Measurements from ENCODE around the gene EPHB6.

Gene EPHB6

DNA sequence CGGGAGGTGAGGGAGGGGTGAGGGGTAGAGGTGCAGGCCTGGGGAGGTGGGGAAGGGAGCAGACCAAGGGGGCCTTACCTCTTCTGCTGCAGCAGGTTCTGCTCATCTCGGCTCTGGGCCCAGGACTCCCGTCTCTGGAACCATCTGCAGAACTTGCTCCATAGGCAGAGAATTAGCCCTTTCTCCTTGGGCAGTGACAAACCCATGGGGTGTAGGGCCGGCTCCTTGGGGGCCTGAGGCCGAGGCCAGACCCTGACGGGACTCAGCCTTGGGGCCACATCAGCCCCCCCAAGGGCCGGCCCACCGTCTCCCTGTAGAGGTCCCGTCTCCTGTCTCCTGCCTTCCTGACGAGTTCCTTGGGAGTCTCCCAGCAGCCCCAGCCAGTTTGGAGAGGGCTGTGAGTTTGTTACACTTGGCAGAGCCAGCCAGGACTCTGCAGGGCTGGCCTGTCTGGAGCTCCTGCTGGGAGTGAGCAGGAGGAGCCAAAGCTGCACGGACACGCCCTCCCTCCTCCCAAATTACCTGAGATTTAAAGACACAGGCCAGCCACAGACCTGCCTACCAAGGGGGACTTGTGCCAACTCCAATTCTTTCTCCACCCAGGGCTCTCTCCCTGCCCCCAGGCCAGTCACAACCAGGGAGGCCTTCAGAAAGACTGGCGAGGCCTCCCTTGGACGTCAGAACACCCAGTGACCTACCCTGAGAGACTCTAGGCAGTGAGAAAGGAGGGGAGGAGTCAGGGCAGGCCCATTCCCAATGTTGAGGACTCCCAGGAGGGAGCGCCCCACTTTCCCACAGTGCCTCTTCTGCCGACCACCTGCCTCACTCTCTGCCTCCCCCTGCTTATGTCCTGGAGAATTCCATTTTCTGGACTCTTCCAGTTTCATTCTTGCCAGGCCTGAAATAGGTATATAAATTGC is 30.7 kb downstream of the EPHB6 start, which contains the start of gene TRPV6:
TRPV6 (minus strand) TSS at position 435 of the 920 bp plus-strand sequence.
- Histone ChIP-seq H3K36me3 (no peaks in the 10 kb centered on the region), H3K9me3 (no peaks in the 10 kb centered on the region), H3K4me1 (no peaks in the 10 kb centered on the region), H3K27me3 (no peaks in the 10 kb centered on the region), H3K4me3 (ENCODE audit: low read depth, low read length) (no peak within 1 kb of the TSS)
- TF ChIP-seq, protein P1, sequence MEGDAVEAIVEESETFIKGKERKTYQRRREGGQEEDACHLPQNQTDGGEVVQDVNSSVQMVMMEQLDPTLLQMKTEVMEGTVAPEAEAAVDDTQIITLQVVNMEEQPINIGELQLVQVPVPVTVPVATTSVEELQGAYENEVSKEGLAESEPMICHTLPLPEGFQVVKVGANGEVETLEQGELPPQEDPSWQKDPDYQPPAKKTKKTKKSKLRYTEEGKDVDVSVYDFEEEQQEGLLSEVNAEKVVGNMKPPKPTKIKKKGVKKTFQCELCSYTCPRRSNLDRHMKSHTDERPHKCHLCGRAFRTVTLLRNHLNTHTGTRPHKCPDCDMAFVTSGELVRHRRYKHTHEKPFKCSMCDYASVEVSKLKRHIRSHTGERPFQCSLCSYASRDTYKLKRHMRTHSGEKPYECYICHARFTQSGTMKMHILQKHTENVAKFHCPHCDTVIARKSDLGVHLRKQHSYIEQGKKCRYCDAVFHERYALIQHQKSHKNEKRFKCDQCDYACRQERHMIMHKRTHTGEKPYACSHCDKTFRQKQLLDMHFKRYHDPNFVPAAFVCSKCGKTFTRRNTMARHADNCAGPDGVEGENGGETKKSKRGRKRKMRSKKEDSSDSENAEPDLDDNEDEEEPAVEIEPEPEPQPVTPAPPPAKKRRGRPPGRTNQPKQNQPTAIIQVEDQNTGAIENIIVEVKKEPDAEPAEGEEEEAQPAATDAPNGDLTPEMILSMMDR (IDR thresholded peaks at IDR 0.05; ENCODE audit: low read depth, low read length), result no peak
- no peak for DNase-seq

DNA sequence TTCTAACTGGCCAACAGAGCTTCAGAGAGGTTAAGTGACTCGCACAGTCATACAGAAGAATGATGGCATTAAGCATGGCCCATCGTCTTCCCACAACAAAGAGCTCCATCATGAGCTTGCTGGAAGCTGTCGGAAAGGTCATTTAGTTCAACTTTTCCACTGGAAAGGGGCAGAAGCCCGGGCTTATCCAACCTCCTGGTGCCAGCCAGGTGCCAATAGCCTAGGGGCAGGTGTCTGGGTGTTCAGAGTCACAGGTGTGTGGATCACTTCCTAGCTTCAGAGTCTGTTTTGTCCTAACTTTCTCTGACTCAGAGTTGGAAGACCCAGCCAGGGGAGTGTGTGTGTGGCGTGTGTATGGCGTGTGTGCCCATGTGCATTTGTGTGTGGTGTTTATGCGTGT is 32.0 kb downstream of the EPHB6 start:
- no peaks in the 10 kb centered on the region for H3K36me3 ChIP-seq
- no peaks in the 10 kb centered on the region for H3K9me3 ChIP-seq
- no peaks in the 10 kb centered on the region for H3K27me3 ChIP-seq
- DNase-seq, result no peak
- no peak overlapping the region for H3K4me3 ChIP-seq (ENCODE audit: low read depth, low read length)
- TF ChIP-seq, protein P1 (IDR thresholded peaks at IDR 0.05; ENCODE audit: low read depth, low read length), result no peak
- no peaks in the 10 kb centered on the region for H3K4me1 ChIP-seq

DNA sequence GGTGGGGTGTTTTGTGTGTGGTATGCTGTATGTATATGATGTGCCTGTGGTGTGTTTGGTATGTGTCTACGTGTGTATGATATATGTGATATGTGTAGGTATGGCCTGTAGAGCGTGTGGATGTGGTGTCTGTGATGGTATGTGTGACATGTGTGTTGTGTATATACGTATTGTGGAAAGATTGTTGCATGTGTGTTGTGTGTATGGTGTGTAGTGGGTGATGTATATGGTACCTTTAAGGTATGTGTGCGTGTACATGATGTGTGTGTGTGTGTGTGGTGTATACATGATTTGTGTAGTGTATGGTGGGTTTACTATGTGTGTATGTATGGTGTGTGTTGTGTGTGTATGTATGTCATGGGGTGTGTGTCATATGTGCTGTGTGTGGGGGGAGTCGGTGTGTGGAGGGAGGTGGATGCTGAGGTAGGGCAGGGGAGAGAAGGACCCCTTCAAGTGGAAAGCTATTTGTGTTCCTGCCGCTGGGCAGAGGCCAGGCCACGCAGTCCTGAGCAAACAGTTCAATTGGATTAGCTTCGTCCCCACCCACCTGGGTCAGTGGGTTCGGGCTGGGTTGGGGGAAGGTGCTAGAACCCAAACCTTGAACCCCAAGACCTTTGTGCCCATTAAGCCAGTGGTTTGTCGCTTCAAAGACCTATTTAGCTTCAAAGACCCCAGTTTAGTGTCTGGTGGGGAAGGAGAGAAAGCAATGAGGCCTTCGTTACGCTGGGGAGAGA is 32.6 kb downstream of the EPHB6 start:
- Histone ChIP-seq H3K27me3 (no peaks in the 10 kb centered on the region), H3K4me3 (ENCODE audit: low read depth, low read length) (no peak overlapping the region), H3K9me3 (no peaks in the 10 kb centered on the region), H3K36me3 (no peaks in the 10 kb centered on the region), H3K4me1 (no peaks in the 10 kb centered on the region)
- DNase-seq, result no peak
- TF ChIP-seq, protein P1 (IDR thresholded peaks at IDR 0.05; ENCODE audit: low read depth, low read length), result no peak

DNA sequence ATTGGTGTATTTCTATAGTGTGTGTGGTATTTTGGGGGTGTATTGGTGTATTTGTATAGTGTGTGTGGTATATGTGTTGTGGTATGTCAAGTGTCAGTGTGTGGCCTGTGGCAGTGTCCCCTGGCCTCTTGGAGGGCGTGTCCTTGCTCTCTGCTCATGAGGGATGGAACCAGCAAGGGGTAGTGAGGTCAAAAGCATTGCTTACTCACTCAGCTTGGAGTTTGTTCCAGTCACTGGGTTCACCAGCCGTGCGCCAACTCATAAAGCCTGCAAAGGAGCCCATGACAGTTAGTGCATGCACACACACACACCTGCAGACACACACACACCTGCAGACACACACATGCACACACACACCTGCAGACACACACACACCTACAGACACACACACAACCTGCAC is 34.9 kb downstream of the EPHB6 start:
- Histone ChIP-seq H3K9me3 (no peaks in the 10 kb centered on the region), H3K4me3 (ENCODE audit: low read depth, low read length) (no peak overlapping the region), H3K27me3 (no peaks in the 10 kb centered on the region), H3K4me1 (no peaks in the 10 kb centered on the region), H3K36me3 (no peaks in the 10 kb centered on the region)
- no peak for DNase-seq
- TF ChIP-seq, protein P1 (IDR thresholded peaks at IDR 0.05; ENCODE audit: low read depth, low read length), result no peak

DNA sequence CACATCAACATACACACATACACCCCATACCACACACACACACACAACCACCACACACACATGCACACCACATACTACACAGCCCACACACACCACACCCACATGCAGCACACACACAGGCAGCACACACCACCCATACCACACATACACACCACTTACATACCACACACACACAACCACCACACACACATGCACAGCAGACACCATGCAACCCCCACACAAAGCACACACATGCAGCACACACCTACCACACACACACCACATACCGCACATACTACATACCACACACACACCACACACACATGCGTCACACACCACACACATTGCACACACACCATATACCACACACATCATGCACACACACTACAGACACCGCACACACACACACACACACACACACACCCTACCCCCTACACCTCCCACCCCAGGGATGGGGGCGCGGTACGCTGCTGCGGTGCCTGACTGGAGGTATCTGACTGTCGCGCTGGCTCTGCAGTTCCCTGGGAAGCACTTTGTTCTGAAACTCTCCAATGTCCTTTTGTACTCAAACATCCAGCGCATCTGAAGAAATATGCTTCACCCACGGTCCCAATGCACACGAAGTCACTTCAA is 36.1 kb downstream of the EPHB6 start:
- DNase-seq, result no peak
- no peak overlapping the region for H3K4me3 ChIP-seq (ENCODE audit: low read depth, low read length)
- H3K9me3 ChIP-seq, result no peaks in the 10 kb centered on the region
- no peaks in the 10 kb centered on the region for H3K36me3 ChIP-seq
- H3K27me3 ChIP-seq, result no peaks in the 10 kb centered on the region
- TF ChIP-seq, protein P1 (IDR thresholded peaks at IDR 0.05; ENCODE audit: low read depth, low read length), result no peak
- H3K4me1 ChIP-seq, result no peaks in the 10 kb centered on the region

Measured in BE2C (cell line).